Neural cell (in vitro differentiated cells): ENCODE data around the gene PAGE5. TPM values are rescaled to one million over a fixed set of nuclear protein-coding genes. Genes with fewer than 3 reads are reported as not detected.

Source experiments
- H2AFZ ChIP-seq: fragments of 200-600, 300-800 bp; sonication (generic), shearing (Covaris generic); 2 replicates; pipeline ENCODE4 v1.6.0; 2014; ENCODE audit warnings: low read depth, mild to moderate bottlenecking, antibody characterized with exemption, low read length, moderate library complexity
- H3F3A ChIP-seq: fragments of 200-600 bp; shearing (Covaris generic); 2 replicates; pipeline ENCODE4 v1.6.1; 2016; ENCODE audit warnings: mild to moderate bottlenecking, moderate library complexity, mixed read lengths, antibody characterized with exemption, low read length; ENCODE audit not compliant: insufficient read depth, poor library complexity, severe bottlenecking
- H3K27ac ChIP-seq: fragments of 200-600, 300-800 bp; sonication (generic), shearing (Covaris generic); 2 replicates; pipeline ENCODE4 v1.5.1; 2014; ENCODE audit warnings: mild to moderate bottlenecking, low read length, moderate library complexity
- H3K27me3 ChIP-seq: fragments of 300-800, 200-600 bp; sonication (generic), shearing (Covaris generic); 2 replicates; pipeline ENCODE4 v1.6.0; 2014; ENCODE audit warnings: mild to moderate bottlenecking, low read depth, low read length, moderate library complexity; ENCODE audit not compliant: insufficient read depth
- H3K36me3 ChIP-seq: fragments of 300-800, 200-600 bp; sonication (generic), shearing (Covaris generic); 2 replicates; pipeline ENCODE4 v1.5.1; 2014; ENCODE audit warnings: mild to moderate bottlenecking, antibody characterized with exemption, low read length, moderate library complexity; ENCODE audit not compliant: insufficient read depth
- H3K4me2 ChIP-seq: fragments of 300-800, 200-600 bp; sonication (generic), shearing (Covaris generic); 2 replicates; pipeline ENCODE4 v1.6.0; 2014; ENCODE audit warnings: mild to moderate bottlenecking, low read length
- H3K4me3 ChIP-seq: fragments of 300-800, 200-600 bp; sonication (generic), shearing (Covaris generic); 2 replicates; pipeline ENCODE4 v1.5.1; 2014; ENCODE audit warnings: mild to moderate bottlenecking, low read length, moderate library complexity
- H3K79me2 ChIP-seq: fragments of 200-600 bp; shearing (Covaris generic); replicated peaks from 2 replicates; pipeline ENCODE4 v1.6.0; 2014; ENCODE audit warnings: mild to moderate bottlenecking, low read length, moderate library complexity; ENCODE audit not compliant: insufficient read depth
- H3K9ac ChIP-seq: fragments of 300-800, 200-600 bp; sonication (generic), shearing (Covaris generic); 2 replicates; pipeline ENCODE4 v1.6.1; 2016; ENCODE audit warnings: mild to moderate bottlenecking, low read length, mixed read lengths
- H3K9me2 ChIP-seq: fragments of 200-600 bp; shearing (Covaris generic); 2 replicates; pipeline ENCODE4 v1.6.1; 2016; ENCODE audit warnings: mild to moderate bottlenecking, low read length, mixed read lengths; ENCODE audit not compliant: insufficient read depth
- H3K9me3 ChIP-seq: fragments of 200-600, 300-800 bp; sonication (generic), shearing (Covaris generic); 2 replicates; pipeline ENCODE4 v1.6.1; 2016; ENCODE audit warnings: mild to moderate bottlenecking, mixed run types, low read length, moderate library complexity, mixed read lengths
- H4K20me1 ChIP-seq: fragments of 200-600 bp; shearing (Covaris generic); 2 replicates; pipeline ENCODE4 v1.6.1; 2016; ENCODE audit warnings: mild to moderate bottlenecking, mixed run types; ENCODE audit not compliant: insufficient read depth
- CTCF ChIP-seq: fragments of 450-650 bp; IDR thresholded peaks from 2 replicates; pipeline ENCODE4 v1.5.1; 2014; ENCODE audit warnings: antibody characterized with exemption, mild to moderate bottlenecking, moderate library complexity; ENCODE audit not compliant: poor library complexity, severe bottlenecking
- EP300 ChIP-seq: fragments of 450-650 bp; conservative IDR thresholded peaks from 2 replicates; pipeline ENCODE4 v1.6.1; 2014; ENCODE audit warnings: antibody characterized with exemption, mild to moderate bottlenecking, moderate library complexity; ENCODE audit not compliant: poor library complexity, severe bottlenecking
- EZH2 ChIP-seq: fragments of 200-600, 300-800 bp; shearing (Covaris generic), sonication (generic); IDR thresholded peaks from 2 replicates; pipeline ENCODE4 v1.6.1; 2014; ENCODE audit warnings: antibody characterized with exemption, low read length, borderline replicate concordance, mild to moderate bottlenecking; ENCODE audit not compliant: insufficient read depth, poor library complexity, severe bottlenecking
- MXI1 ChIP-seq: fragments of 450-650 bp; conservative IDR thresholded peaks from 2 replicates; pipeline ENCODE4 v1.6.1; 2014; ENCODE audit warnings: antibody characterized with exemption, mild to moderate bottlenecking; ENCODE audit not compliant: poor library complexity, severe bottlenecking
- POLR2AphosphoS5 ChIP-seq: IDR thresholded peaks from 2 replicates; pipeline ENCODE4 v1.6.1; 2012
- RAD21 ChIP-seq: fragments of 450-650 bp; conservative IDR thresholded peaks from 2 replicates; pipeline ENCODE4 v1.6.1; 2014; ENCODE audit warnings: antibody characterized with exemption, mild to moderate bottlenecking, moderate library complexity
- SMC3 ChIP-seq: fragments of 450-650 bp; conservative IDR thresholded peaks from 2 replicates; pipeline ENCODE4 v1.6.1; 2014; ENCODE audit warnings: antibody characterized with exemption, mild to moderate bottlenecking, moderate library complexity; ENCODE audit not compliant: poor library complexity
- TAF1 ChIP-seq: IDR thresholded peaks from 2 replicates; pipeline ENCODE4 v1.6.1; 2012; ENCODE audit warnings: low read depth
- polyA plus RNA-seq: library from polyadenylated mRNA; depleted of rRNA; stranded (reverse); fragments of >200 nt; gene quantifications from 2 replicates; pipeline ENCODE4 v1.2.3, GENCODE V29; 2014
- TF ChIP-seq, protein P1 (sequence below): IDR thresholded peaks from 2 replicates; pipeline ENCODE4 v1.6.1; 2012; ENCODE audit warnings: borderline replicate concordance

Gene PAGE5
- polyA plus RNA-seq, 1 donor from 2014 or later: not detected

GRCh38 chrX:55210931-55211677 is 9.0 kb upstream of the PAGE5 start:
- no peak overlapping the region for H3K4me3 ChIP-seq
- H3K4me2 ChIP-seq: no peak overlapping the region
- no peaks in the 10 kb centered on the region for H3K27me3 ChIP-seq
- no peak overlapping the region for H3K27ac ChIP-seq
- no peaks in the 10 kb centered on the region for H3K36me3 ChIP-seq
- H4K20me1 ChIP-seq: no peaks in the 10 kb centered on the region
- no peaks in the 10 kb centered on the region for H3F3A ChIP-seq
- H3K9me2 ChIP-seq: no peaks in the 10 kb centered on the region
- H3K9me3 ChIP-seq: no peaks in the 10 kb centered on the region
- H2AFZ ChIP-seq: no peak overlapping the region
- no peaks in the 10 kb centered on the region for H3K79me2 ChIP-seq
- H3K9ac ChIP-seq: no peak overlapping the region
- TF ChIP-seq EP300 (no peak), MXI1 (no peak), SMC3 (no peak), POLR2AphosphoS5 (no peak), CTCF (no peak), EZH2 (no peak), RAD21 (no peak), TAF1 (no peak)
- TF ChIP-seq, protein P1, sequence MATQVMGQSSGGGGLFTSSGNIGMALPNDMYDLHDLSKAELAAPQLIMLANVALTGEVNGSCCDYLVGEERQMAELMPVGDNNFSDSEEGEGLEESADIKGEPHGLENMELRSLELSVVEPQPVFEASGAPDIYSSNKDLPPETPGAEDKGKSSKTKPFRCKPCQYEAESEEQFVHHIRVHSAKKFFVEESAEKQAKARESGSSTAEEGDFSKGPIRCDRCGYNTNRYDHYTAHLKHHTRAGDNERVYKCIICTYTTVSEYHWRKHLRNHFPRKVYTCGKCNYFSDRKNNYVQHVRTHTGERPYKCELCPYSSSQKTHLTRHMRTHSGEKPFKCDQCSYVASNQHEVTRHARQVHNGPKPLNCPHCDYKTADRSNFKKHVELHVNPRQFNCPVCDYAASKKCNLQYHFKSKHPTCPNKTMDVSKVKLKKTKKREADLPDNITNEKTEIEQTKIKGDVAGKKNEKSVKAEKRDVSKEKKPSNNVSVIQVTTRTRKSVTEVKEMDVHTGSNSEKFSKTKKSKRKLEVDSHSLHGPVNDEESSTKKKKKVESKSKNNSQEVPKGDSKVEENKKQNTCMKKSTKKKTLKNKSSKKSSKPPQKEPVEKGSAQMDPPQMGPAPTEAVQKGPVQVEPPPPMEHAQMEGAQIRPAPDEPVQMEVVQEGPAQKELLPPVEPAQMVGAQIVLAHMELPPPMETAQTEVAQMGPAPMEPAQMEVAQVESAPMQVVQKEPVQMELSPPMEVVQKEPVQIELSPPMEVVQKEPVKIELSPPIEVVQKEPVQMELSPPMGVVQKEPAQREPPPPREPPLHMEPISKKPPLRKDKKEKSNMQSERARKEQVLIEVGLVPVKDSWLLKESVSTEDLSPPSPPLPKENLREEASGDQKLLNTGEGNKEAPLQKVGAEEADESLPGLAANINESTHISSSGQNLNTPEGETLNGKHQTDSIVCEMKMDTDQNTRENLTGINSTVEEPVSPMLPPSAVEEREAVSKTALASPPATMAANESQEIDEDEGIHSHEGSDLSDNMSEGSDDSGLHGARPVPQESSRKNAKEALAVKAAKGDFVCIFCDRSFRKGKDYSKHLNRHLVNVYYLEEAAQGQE: no peak

DNA sequence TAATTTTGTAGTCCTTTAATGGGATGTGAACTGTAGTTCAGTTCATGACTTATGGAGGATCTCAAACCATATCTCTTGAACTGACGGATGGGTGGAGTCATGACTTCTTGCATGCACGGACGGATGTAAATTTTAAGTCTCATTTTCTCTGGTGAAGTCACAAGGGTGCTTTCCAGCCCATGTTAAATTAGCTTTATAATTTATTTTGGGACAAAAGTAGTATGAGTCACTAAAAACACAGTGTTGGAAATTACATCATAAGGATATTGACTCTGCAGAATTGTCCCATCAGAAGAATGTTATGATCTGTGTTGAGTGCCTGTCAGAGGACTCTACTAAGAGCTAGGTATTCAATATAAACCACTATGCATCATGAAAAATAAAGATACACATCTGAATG is 6.8 kb upstream of the PAGE5 start:
- Histone ChIP-seq H3K4me2 (no peak overlapping the region), H3F3A (no peaks in the 10 kb centered on the region), H3K9me2 (no peaks in the 10 kb centered on the region), H3K36me3 (no peaks in the 10 kb centered on the region), H3K27ac (no peak overlapping the region), H3K9ac (no peak overlapping the region), H3K27me3 (no peaks in the 10 kb centered on the region), H3K79me2 (no peaks in the 10 kb centered on the region), H4K20me1 (no peaks in the 10 kb centered on the region), H3K4me3 (no peak overlapping the region), H3K9me3 (no peaks in the 10 kb centered on the region), H2AFZ (no peak overlapping the region)
- TF ChIP-seq SMC3 (no peak), MXI1 (no peak), TAF1 (no peak), CTCF (no peak), EP300 (no peak), RAD21 (no peak), EZH2 (no peak)
